Spleen (tissue), 7 donors: ENCODE measurements around the gene SLC37A3.

ENCODE experiments used
- POLR2A ChIP-seq, 3 donors: fragments of 450-650 bp; IDR thresholded peaks; one replicate each; pipeline ENCODE4 v1.5.1; 2017; ENCODE audit warnings: antibody characterized with exemption in 3 of 3, mild to moderate bottlenecking in 1 of 3
- POLR2AphosphoS5 ChIP-seq, 3 donors: sonication (generic); formaldehyde crosslinking; IDR thresholded peaks; one replicate each; pipeline ENCODE4 v1.5.1; 2017; ENCODE audit warnings: antibody characterized with exemption in 3 of 3
- TF ChIP-seq, protein P1 (sequence below), 11 experiments: fragments of 200-600 bp in 7 of 11; fragments of 450-650 bp in 4 of 11; sonication (generic) in 4 of 11; IDR thresholded peaks in 8 of 11; conservative IDR thresholded peaks in 3 of 11; 1 replicate in 7 of 11; 2 replicates in 4 of 11; pipeline versions ENCODE4 v1.4.0 to v1.8.0; 2016 to 2021; ENCODE audit warnings: antibody characterized with exemption in 11 of 11, inconsistent platforms in 4 of 11, mild to moderate bottlenecking in 1 of 11
- donor health status: DM: no; HTN: no; CAD: no; lungs with moderate emphysema.
- donor health status: DM: no; HTN: no; CAD: no.
- donor health status: DM: no; HTN: no; CAD: no.

DNA sequence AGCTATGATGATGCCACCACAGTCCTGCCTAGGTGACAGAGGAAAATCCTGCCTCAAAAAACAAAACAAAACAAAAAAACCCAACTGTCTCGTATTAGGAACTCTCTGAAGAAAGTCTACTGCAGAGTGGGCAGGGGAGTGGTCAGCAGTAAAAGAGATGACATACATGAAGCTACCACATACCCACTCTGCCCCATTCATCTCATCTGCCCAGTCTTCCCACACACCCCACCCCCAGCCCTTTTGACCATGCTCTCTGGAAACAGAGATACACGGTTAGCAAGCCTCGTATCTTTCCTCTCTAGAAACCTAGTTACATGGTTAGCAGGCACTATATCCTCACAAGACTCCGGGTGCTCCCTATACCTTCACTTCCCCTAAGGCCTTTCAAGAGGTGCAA is 8.3 kb downstream of the SLC37A3 start:
- TF ChIP-seq, protein P1, sequence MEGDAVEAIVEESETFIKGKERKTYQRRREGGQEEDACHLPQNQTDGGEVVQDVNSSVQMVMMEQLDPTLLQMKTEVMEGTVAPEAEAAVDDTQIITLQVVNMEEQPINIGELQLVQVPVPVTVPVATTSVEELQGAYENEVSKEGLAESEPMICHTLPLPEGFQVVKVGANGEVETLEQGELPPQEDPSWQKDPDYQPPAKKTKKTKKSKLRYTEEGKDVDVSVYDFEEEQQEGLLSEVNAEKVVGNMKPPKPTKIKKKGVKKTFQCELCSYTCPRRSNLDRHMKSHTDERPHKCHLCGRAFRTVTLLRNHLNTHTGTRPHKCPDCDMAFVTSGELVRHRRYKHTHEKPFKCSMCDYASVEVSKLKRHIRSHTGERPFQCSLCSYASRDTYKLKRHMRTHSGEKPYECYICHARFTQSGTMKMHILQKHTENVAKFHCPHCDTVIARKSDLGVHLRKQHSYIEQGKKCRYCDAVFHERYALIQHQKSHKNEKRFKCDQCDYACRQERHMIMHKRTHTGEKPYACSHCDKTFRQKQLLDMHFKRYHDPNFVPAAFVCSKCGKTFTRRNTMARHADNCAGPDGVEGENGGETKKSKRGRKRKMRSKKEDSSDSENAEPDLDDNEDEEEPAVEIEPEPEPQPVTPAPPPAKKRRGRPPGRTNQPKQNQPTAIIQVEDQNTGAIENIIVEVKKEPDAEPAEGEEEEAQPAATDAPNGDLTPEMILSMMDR (IDR thresholded peaks at IDR 0.05 in 8 of 11, conservative IDR thresholded peaks at IDR 0.05 in 3 of 11), result no peak
- TF ChIP-seq POLR2A (IDR thresholded peaks at IDR 0.05), result no peak
- no peak for TF ChIP-seq POLR2AphosphoS5 (IDR thresholded peaks at IDR 0.05)
